Prostate gland (tissue), 2 donors: ENCODE data around the gene OSBPL1A. TPM values are rescaled to one million over a fixed set of nuclear protein-coding genes. Genes with fewer than 3 reads are reported as not detected.

Source experiments
- DNase-seq: peaks from one replicate; pipeline ENCODE4 v3.0.0-alpha.2; 2019; ENCODE audit warnings: low spot score
- H3K27ac ChIP-seq, 2 donors: fragments of 200-600 bp; sonication (generic); 2 replicates each; pipeline ENCODE4 v1.5.1; 2017 to 2019
- H3K27me3 ChIP-seq: fragments of 200-600 bp; sonication (generic); replicated peaks from 2 replicates; pipeline ENCODE4 v1.5.1; 2019; ENCODE audit not compliant: insufficient read depth
- H3K36me3 ChIP-seq, 2 donors: fragments of 200-600 bp; sonication (generic); 1 replicate in 1 of 2; 2 replicates in 1 of 2; pipeline versions ENCODE4 v1.5.1 to v1.8.1; 2017 to 2019
- H3K4me1 ChIP-seq: fragments of 200-600 bp; sonication (generic); replicated peaks from 2 replicates; pipeline ENCODE4 v1.5.1; 2019
- H3K4me3 ChIP-seq, 2 donors: fragments of 200-600 bp; sonication (generic); 2 replicates each; pipeline ENCODE4 v1.5.1; 2017 to 2019
- H3K9me3 ChIP-seq: fragments of 200-600 bp; sonication (generic); 2 replicates; pipeline ENCODE4 v1.5.1; 2017
- POLR2A ChIP-seq: fragments of 450-650 bp; IDR thresholded peaks from one replicate; pipeline ENCODE4 v1.6.1; 2016; ENCODE audit warnings: antibody characterized with exemption, mild to moderate bottlenecking
- POLR2AphosphoS5 ChIP-seq: sonication (generic); formaldehyde crosslinking; IDR thresholded peaks from one replicate; pipeline ENCODE4 v1.6.1; 2017; ENCODE audit warnings: antibody characterized with exemption
- WGBS: methylation state at CpG from one replicate; pipeline ENCODE4 v1.1.5; 2018; 5-methylcytosine and 5-hydroxymethylcytosine counted together
- intact Hi-C: fragments of 100-400 bp; cut with DNase I; formaldehyde crosslinking; loops from one replicate; pipeline ENCODE4 v1.14.2; 2022
- total RNA-seq, 2 donors: library from RNA; depleted of rRNA; stranded (reverse); fragments of >200 nt; gene quantifications; one replicate each; pipeline ENCODE4 v1.1.0, GENCODE V29; 2016
- TF ChIP-seq, protein P1 (sequence below), 4 experiments: fragments of 200-600 bp in 2 of 4; fragments of 450-650 bp in 2 of 4; sonication (generic) in 2 of 4; IDR thresholded peaks; 1 replicate in 3 of 4; 2 replicates in 1 of 4; pipeline ENCODE4 v1.5.1; 2016 to 2019; ENCODE audit warnings: antibody characterized with exemption in 4 of 4, mild to moderate bottlenecking in 2 of 4, moderate library complexity in 2 of 4

OSBPL1A gene
- total RNA-seq, 2 donors from 2014 or later: 33.7 to 39.1 TPM

DNA sequence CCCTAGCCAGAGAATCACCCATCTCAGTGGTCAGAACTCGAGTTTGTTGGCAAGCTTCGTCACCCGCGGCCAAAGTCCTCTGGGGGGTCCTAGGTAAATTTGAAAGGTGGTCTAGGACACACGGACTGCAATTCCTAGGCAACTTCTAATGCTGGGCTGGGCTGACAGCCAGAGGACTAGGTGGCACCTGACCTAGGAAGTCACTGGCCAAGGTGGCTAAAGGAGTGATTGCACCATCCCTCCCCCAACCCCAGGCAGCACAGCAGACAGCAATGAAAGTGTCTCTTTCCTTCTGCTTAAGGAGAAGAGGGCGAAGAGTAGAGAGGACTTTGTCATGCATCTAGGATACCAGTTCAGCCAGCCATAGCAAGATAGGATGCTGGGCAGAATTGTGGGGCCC lies 147.9 kb downstream of the OSBPL1A start:
- H3K36me3 ChIP-seq: no peaks in the 10 kb centered on the region
- intact Hi-C loops: no loop called here
- no peak overlapping the region for H3K4me3 ChIP-seq
- H3K27me3 ChIP-seq: no peaks in the 10 kb centered on the region
- no peaks in the 10 kb centered on the region for H3K4me1 ChIP-seq
- DNase-seq: no peak
- H3K9me3 ChIP-seq: no peaks in the 10 kb centered on the region
- no peak for TF ChIP-seq POLR2A
- TF ChIP-seq POLR2AphosphoS5: no peak
- TF ChIP-seq, protein P1, sequence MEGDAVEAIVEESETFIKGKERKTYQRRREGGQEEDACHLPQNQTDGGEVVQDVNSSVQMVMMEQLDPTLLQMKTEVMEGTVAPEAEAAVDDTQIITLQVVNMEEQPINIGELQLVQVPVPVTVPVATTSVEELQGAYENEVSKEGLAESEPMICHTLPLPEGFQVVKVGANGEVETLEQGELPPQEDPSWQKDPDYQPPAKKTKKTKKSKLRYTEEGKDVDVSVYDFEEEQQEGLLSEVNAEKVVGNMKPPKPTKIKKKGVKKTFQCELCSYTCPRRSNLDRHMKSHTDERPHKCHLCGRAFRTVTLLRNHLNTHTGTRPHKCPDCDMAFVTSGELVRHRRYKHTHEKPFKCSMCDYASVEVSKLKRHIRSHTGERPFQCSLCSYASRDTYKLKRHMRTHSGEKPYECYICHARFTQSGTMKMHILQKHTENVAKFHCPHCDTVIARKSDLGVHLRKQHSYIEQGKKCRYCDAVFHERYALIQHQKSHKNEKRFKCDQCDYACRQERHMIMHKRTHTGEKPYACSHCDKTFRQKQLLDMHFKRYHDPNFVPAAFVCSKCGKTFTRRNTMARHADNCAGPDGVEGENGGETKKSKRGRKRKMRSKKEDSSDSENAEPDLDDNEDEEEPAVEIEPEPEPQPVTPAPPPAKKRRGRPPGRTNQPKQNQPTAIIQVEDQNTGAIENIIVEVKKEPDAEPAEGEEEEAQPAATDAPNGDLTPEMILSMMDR (IDR thresholded peaks at IDR 0.05): no peak
- no peak overlapping the region for H3K27ac ChIP-seq
- 92% methylated on average over 6 of the region's 6 CpGs for WGBS

GRCh38 chr18:24248359-24248758 lies 149.3 kb downstream of the OSBPL1A start:
- WGBS: 88% methylated on average over 2 of the region's 2 CpGs
- H3K4me3 ChIP-seq: no peak overlapping the region
- TF ChIP-seq, protein P1 (IDR thresholded peaks at IDR 0.05): no peak
- no peak for TF ChIP-seq POLR2A
- no peak for TF ChIP-seq POLR2AphosphoS5

DNA sequence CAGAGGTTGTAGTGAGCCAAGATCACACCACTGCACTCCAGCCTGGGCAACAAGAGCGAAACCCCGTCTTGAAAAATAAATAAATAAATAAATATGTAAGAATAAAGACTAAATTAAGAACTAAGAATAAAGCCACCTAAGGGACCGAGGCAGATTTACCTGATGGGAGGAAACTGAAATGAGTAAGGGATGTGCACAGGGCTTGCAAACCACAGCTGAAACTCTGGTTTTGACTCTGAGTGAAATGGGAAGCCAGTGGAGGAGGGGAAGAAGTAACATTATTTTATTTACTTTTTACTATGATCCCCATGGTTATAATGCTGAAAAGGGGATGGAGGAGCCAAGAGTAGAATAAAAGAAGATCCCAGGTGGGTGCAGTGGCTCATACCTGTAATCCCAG lies 151.5 kb downstream of the OSBPL1A start:
- no peak overlapping the region for H3K4me3 ChIP-seq
- H3K27ac ChIP-seq: no peak overlapping the region
- TF ChIP-seq POLR2A: no peak
- TF ChIP-seq, protein P1 (IDR thresholded peaks at IDR 0.05): no peak
- no peak for TF ChIP-seq POLR2AphosphoS5
- no peaks in the 10 kb centered on the region for H3K9me3 ChIP-seq
- 99% methylated on average over 3 of the region's 3 CpGs for WGBS
- intact Hi-C loops: no loop called here
- no peaks in the 10 kb centered on the region for H3K36me3 ChIP-seq
- no peaks in the 10 kb centered on the region for H3K4me1 ChIP-seq
- H3K27me3 ChIP-seq: no peaks in the 10 kb centered on the region
- no peak for DNase-seq

More at GRCh38 chr18:24248359-24248758, 149.3 kb downstream of the OSBPL1A start:
- H3K4me1 ChIP-seq: no peaks in the 10 kb centered on the region
- DNase-seq: no peak
- no peak overlapping the region for H3K27ac ChIP-seq
- H3K27me3 ChIP-seq: no peaks in the 10 kb centered on the region
- intact Hi-C loops: no loop called here
- no peaks in the 10 kb centered on the region for H3K9me3 ChIP-seq
- H3K36me3 ChIP-seq: no peaks in the 10 kb centered on the region

DNA sequence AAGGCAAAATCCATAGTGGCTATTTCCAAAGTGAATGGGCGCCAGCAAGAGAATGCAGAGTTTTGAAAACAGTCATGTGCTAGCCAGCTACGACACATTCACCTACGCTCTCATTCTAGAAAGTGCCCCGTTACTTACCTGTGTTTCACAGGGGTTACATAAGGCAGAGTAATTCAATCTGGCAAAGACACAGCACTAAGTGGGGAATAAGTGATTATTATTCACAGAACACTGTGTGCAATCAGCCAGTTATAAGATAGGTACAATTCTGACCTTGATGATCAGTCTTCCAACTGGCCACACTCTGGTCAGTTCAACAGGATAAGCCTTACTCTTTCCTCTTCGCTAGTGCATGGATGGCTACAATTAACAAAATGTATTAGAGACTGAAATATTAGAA lies 152.9 kb downstream of the OSBPL1A start:
- Histone ChIP-seq H3K9me3 (no peaks in the 10 kb centered on the region), H3K4me1 (no peaks in the 10 kb centered on the region), H3K4me3 (no peak overlapping the region), H3K27ac (no peak overlapping the region), H3K27me3 (no peaks in the 10 kb centered on the region), H3K36me3 (no peaks in the 10 kb centered on the region)
- TF ChIP-seq, protein P1 (IDR thresholded peaks at IDR 0.05): no peak
- TF ChIP-seq POLR2A (no peak), POLR2AphosphoS5 (no peak)
- DNase-seq: no peak
- intact Hi-C loops: no loop called here
- 100% methylated on average over 5 of the region's 5 CpGs for WGBS

GRCh38 chr18:24243677-24244076 lies 153.9 kb downstream of the OSBPL1A start:
- H3K9me3 ChIP-seq: no peaks in the 10 kb centered on the region
- no peak for DNase-seq
- H3K27me3 ChIP-seq: no peaks in the 10 kb centered on the region
- no peak overlapping the region for H3K4me3 ChIP-seq
- H3K27ac ChIP-seq: no peak overlapping the region
- H3K36me3 ChIP-seq: no peaks in the 10 kb centered on the region
- no peaks in the 10 kb centered on the region for H3K4me1 ChIP-seq
- TF ChIP-seq POLR2AphosphoS5: no peak
- TF ChIP-seq, protein P1 (IDR thresholded peaks at IDR 0.05): no peak
- intact Hi-C loops: no loop called here
- WGBS: 62% methylated on average over 1 of the region's 1 CpG
